ENCODE data around the gene NSUN6.
"Not testable (repeated sequence)": the region's sequence is repeated elsewhere in the genome, so short reads cannot be mapped to it uniquely, and the experiment has no call there.

The NSUN6 gene

DNA sequence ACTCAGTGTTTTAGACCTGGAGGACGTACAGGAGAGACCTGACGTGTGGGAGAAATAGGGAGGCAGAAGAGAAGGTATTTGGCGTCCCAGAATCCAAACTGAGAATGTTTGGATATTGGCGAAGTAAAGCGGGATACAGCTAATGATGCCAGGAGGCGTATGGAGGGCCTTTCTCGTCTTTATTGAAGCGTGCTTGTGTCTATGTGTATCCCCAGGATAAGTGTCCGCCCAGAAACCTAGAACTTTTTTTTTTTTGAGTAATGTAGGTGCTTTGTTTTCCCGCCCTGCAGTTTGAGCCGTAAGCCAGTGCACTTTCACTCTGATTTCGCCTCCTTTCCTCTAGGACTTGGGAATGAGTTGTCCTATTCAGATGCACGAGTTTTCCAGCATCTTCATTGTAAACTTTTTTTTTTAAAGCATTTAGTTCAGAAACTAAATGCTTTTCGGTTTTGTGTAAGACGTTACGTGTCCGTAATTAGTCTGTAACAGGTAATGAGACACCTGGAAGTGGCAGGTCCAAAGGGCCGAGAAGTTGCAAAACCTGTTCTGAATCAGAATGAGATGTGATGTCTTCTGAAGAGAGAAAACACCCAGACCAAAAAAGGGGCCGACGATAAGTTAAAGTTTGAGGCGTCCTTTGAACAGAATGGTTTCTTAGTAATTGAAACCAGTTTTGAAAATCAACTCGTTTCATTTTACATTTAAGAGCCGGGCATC, 8.6 kb upstream of the NSUN6 start:
- in situ Hi-C loops (cut with MboI; ENCODE audit: low sequenced_read_pairs): no loop called here

DNA sequence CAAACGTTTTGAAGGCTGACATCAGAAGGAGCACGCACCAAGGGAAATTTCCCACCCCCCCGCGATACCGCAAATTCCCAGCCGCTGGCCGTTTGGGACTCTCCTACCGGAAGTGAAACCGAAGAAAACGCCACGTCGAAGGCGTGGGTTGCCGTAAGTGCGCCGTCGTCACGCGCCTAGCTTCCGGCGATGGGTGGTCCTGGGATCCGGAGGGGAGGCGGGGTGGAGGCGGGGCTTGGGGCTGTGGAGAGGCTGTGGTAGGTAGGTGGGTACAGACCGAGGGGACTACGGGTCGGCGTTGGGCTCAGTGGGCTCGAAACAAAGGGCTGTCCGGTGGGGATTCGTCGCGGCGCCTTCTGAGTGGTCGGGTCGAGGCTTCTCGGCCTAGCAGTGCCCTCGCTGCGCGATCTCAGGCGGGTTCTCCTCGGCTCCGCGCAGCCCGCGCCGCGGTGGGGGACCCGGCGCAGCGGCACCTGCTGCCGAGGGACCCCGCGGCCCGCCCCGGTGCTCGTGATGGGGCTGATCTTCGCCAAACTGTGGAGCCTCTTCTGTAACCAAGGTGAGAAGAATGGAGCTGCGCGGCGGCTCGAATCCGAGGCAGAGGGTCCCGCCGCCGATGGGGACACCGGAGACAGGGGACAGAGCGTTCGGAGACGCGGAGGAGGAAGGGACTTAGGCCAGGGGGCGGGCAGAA, 7.9 kb upstream of the NSUN6 start, which contains the start of gene ARL5B:
Gene ARL5B (plus strand): TSS at position 307 of the 694 bp plus-strand sequence. CDS start 207 bp downstream, at position 514.
- in situ Hi-C loops (cut with MboI; ENCODE audit: low sequenced_read_pairs): no loop called here

DNA sequence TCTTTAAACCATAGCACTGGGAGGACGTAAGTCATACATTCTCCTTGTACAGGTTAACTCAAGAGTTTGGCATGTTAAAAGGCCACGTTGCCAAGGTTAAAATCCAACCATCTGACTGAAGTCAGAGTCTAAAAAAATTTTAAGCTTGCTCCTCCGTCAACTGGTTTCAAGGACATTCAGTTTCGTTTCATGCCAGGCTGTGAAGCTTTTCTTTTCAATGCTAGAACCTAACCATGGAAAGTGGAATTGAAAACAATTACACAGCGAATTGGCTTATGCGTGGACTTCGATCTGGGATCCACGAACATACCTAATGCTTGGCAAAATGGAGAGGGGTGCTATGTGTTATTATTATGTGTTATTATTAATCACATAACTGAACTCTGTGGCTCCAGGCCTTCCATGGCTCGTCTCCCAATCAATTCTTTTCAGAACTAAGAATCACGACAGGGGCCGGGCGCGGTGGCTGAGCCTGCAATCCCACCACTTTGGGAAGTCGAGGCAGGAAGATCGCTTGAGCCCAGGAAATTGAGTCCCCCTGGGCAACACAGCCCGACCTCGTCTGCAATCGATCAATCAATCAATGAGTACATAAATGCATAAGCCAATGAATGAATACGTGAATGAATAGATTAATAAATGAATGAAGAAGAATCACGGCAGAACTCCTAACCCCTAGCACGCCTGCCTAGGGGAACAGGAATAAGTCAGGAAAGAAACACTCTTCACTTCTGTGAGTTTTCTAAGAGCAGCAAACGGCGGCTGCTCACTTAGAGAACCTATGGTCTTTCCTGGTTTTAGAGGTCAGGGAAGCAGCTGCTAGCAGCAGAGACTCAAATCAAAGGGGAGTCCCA, 7.1 kb upstream of the NSUN6 start:
- in situ Hi-C loops (cut with MboI; ENCODE audit: low sequenced_read_pairs): no loop called here

DNA sequence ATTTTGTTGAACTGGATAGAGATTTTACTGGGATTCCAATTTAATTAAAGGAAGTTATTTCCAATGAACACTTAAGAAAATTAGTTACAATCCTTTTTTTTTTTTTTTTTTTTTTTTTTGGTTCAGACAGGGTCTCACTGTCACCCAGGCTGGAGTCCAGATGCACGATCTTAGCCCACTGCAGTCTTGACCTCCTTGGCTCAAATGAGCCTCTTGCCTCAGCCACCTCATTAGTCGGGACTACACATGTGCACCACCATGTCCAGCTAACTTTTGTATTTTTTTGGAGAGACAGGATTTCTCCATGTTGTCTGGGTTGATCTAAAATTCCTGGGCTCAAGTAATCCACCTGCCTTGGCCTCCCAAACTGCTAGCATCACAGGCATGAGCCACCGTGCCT, 5.3 kb upstream of the NSUN6 start:
- in situ Hi-C loops (cut with MboI; ENCODE audit: low sequenced_read_pairs): no loop called here

DNA sequence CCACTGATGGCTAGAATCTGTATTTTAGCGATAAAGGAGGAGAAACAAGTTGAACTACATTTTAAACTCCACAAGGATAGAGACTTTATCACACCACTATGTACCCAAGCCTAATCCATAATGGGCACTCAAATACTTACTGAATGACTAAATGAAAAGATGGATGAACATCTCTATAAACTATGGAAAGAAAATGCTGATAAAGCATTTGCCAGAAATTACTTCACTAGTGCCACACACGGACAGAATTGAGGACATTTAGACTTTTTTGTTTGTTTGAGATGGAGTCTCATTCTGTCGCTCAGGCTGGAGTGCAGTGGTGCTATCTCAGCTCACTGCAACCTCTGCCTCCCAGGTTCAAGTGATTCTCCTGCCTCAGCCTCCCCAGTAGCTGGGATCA, 1.7 kb upstream of the NSUN6 start:
- in situ Hi-C loops (cut with MboI; ENCODE audit: low sequenced_read_pairs): no loop called here

DNA sequence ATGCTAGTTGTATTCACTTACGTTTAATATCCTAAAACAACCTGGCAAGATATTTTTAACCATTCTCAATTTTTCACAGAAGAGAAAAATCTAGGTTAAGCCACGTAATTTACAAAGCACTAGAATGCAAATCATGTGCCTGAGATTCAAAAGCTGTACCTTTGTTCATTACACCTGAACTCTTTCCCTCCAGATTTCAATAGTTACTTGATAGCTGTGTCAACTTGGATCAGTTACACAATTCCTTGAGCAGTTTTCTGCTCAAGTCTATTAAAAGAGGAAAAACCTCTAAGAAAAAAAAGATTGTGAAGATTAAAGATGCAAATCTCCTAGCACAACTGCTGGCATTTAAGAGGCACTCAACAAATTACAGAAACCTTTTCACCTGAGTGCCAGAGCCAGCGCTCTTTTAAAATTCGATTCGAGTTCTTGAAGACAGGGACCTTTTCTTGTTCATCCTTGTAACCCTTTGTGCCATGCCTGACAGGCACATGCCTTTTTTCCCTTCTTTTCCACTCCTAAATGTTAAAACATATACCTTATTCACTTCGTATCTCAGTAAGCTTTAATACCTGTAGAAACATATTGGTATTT, 886 bp downstream of the NSUN6 start:
- in situ Hi-C loops (cut with MboI; ENCODE audit: low sequenced_read_pairs): no loop called here

DNA sequence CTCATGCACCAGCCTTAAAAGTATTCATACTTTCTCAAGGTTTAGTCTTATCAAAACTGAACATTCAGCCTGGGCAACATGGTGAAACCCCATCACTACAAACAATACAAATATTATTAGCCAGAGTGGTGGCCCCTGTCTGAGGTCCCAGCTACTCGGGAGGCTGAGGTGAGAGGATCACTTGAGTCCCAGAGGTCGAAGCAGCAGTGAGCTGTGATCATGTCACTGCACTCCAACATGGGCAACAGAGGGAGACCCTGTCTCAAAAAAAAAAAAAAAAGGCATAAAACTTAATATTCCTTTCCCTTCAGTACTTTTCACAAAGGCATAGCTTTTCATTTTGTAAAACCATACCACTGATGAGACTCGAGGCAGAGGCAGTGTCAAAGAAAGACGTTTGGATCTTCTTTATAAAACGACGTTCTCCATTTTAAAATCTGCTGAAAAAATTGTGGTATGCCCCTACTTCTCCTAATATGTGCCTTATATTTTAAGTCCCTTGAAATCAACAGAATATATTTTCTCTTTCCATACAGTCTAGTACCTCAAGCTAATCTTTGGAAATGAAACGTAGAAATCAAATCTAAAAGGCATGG, 1.9 kb downstream of the NSUN6 start:
- in situ Hi-C loops (cut with MboI; ENCODE audit: low sequenced_read_pairs): no loop called here

DNA sequence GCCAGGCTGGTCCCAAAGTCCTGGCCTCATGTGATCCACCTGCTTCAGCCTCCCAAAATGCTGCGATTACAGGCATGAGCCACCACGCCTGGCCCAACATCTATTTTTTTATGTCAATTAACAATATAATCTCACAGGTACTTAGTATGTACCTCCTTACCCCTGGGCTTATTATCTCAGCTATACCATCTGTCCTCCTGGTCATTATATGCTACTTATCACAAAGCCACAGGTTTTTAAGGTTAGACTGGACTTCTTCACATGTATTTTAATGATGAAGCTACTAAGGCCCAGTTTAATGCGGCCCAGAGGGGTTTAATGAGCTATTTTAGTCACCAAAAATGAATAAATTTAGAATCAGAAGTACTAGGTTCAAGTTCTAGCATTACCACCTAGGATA, 3.4 kb downstream of the NSUN6 start:
- in situ Hi-C loops (cut with MboI; ENCODE audit: low sequenced_read_pairs): no loop called here

DNA sequence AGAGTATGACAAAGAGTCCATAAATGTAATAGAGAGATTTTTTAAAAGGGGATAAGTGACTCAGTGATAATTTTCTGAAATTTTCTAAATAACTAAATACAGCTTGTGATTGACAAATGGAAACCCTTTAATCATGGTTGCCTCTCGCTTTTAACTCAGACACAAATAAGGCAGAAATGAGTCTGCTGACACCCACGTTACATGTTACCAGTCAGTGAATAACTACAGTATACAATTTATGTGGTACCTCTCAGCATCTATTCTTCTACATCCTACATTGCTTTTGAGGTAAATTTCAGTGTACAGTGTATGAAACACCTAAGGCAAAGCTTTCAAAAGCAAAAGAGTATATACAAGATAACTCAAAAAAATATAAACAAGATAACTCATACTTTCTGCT, 4.2 kb downstream of the NSUN6 start:
- in situ Hi-C loops (cut with MboI; ENCODE audit: low sequenced_read_pairs): no loop called here

DNA sequence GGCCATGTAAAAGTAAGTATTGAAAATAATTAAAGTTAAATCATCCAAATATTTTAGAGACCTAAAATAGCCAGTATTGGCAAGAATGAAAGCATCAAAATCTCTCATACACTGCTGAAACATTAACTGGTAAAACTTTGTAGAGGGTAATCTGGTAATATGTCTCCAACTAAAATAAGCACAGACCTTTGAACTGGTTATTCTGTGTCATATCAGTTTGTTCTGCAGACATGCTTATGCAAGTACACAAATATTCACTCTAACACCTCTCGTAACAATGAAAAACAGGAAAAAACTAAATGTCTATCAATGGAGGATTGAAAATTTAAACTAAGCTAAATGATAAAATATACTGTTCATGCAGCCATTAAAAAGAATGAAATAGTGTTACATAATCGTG, 11.7 kb downstream of the NSUN6 start:
- in situ Hi-C loops (cut with MboI; ENCODE audit: low sequenced_read_pairs): not testable (repeated sequence)

DNA sequence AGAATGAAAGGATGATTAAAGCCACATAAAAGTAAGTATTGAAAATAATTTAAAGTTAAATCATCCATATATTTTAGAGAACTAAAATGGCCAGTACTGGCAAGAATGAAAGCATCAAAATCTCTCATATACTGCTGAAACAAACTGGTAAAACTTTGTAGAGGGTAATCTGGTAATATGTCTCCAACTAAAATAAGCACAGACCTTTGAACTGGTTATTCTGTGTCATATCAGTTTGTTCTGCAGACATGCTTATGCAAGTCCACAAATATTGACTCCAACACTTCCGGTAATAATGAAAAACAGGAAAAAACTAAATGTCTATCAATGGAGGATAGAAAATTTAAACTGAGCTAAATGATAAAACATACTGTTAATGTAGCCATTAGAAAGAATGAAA, 14.0 kb downstream of the NSUN6 start:
- in situ Hi-C loops (cut with MboI; ENCODE audit: low sequenced_read_pairs): not testable (repeated sequence)

DNA sequence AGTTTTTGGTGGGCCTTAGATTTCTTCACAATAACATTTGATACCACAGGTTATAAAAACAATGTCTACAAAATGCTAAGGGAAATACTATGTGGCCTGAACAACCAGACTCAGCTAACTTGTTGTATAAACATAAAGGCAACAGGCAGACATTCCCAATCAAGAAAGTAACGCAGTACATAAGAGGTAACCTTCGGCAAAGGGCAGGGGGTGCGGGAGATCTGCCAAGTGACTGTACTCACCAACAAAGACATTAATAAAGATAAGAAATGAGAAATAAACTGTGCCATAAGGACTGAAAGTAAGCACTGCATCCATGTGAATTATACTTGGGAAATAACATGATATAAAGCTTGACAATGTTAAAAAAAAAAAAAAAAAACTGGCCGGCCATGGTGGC, 15.4 kb downstream of the NSUN6 start:
- in situ Hi-C loops (cut with MboI; ENCODE audit: low sequenced_read_pairs): no loop called here

DNA sequence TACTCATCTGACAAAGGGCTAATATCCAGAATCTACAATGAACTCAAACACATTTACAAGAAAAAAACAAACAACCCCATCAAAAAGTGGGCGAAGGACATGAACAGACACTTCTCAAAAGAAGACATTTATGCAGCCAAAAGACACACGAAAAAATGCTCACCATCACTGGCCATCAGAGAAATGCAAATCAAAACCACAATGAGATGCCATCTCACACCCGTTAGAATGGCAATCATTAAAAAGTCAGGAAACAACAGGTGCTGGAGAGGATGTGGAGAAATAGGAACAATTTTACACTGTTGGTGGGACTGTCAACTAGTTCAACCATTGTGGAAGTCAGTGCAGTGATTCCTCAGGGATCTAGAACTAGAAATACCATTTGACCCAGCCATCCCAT, 18.9 kb downstream of the NSUN6 start:
- in situ Hi-C loops (cut with MboI; ENCODE audit: low sequenced_read_pairs): not testable (repeated sequence)

DNA sequence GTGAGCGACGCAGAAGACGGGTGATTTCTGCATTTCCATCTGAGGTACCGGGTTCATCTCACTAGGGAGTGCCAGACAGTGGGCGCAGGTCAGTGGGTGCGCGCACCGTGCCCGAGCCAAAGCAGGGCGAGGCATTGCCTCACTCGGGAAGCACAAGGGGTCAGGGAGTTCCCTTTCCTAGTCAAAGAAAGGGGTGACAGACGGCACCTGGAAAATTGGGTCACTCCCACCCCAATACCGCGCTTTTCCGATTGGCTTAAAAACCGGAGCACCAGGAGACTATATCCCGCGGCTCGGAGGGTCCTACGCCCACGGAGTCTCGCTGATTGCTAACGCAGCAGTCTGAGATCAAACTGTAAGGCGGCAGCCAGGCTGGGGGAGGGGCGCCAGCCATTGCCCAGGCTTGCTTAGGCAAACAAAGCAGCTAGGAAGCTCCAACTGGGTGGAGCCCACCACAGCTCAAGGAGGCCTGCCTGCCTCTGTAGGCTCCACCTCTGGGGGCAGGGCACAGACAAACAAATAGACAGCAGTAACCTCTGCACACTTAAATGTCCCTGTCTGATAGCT, 23.9 kb downstream of the NSUN6 start:
- in situ Hi-C loops (cut with MboI; ENCODE audit: low sequenced_read_pairs): not testable (repeated sequence)

DNA sequence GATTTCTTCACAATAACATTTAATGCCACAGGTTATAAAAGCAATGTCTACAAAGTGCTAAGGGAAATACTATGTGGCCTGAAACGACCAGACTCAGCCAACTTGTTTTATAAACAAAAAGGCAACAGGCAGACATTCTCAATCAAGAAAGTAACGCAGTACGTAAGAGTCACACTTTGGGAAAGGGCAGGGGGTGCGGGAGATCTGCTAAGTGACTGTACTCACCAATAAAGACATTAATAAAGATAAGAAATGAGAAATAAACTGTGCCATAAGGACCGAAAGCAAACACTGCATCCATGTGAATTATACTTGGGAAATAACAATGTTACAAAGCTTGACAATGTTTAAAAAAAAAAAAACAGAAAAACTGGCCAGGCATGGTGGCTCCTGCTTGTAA, 25.5 kb downstream of the NSUN6 start:
- in situ Hi-C loops (cut with MboI; ENCODE audit: low sequenced_read_pairs): no loop called here

DNA sequence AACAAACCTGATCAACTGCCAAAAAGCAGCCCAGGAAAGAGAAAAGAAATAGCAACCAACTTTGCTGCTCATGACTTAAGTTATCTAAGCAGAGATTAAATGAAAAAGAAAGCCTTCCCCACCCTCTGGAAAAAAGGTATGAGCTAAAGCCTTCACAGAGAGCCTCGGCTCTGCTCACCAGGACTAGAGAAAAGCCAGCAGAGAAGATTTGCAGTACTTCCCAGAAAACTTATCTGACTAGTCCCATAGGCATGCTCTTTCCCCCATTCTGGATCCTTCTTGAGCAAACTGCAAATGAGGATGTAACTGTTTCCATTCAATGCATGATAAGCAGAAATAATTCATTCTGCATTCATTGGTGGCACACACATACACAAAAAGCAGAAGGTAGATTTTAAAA, 27.7 kb downstream of the NSUN6 start:
- in situ Hi-C loops (cut with MboI; ENCODE audit: low sequenced_read_pairs): not testable (repeated sequence)

DNA sequence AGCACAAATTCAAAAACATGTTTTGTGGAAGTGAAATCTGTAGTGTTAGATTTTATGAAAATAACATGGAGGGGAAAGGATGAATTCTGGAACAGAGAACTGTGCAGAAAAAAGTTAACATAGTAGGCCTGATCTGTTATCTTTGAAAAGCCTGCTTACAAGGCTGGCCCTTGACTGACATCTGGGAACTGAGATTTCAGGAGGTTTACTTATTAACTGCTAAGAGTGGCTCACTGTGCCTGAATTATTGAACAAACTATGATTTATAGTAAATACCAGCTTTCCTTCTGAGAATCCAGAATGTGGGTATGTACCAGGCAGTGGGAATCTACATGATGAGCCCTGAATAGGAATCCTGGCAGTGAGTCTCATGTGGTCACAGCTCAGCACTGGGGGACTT, 30.5 kb downstream of the NSUN6 start:
- in situ Hi-C loops (cut with MboI; ENCODE audit: low sequenced_read_pairs): no loop called here

DNA sequence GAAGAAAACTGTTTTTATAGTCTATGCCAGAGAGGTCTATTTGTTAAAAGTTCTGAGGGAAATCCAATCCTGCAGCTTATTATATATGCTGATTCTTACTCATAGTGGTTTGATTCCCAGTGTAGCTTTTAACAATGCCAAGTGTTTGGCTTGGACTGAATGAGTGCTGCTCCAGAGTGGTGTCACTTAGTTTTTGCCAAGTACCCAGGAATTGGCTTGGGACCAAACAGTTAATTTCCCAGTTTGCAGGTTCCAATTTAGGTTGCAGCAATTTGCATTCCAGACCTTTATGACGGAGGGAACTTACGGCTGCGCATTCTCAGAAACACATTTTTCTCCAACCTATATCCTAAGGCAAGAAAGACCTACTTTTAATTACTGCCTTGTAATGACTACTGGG, 32.4 kb downstream of the NSUN6 start:
- in situ Hi-C loops (cut with MboI; ENCODE audit: low sequenced_read_pairs): no loop called here

DNA sequence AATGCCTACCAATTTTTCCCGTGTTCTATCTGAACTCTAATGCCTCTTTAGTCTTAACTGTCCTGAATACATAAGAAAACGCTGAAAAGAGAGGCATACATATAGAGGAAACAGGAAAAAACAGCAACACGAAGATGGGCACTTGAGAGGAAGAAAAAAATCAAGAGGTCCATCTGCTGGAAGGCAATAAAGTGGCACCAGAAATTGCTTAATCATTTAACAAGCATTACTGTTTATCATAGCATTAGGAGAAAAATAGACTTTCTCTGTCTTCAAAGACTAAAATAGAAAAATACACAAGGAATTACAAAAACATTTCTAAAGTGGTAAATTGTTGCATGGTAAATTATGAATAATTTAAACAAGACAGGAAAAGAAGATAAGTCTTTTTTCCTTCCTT, 35.0 kb downstream of the NSUN6 start:
- in situ Hi-C loops (cut with MboI; ENCODE audit: low sequenced_read_pairs): no loop called here

DNA sequence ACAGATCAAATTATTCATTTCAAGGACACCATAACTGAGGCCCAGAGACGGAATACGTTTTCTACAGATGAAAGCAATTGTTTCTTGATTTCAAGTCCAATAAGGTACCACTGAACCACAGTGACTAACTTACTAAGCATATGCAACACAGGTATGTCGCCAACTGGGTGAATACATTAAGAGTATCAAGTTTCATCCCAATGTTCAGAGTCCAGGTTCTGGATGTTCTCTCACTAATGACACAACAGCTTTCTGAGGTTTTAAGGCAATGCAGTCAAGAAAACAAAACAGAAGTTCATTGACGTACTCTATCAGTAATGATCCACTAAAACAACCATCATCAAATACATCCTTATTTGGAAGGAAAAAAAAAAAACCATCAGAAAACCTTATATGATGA, 35.8 kb downstream of the NSUN6 start:
- in situ Hi-C loops (cut with MboI; ENCODE audit: low sequenced_read_pairs): no loop called here

DNA sequence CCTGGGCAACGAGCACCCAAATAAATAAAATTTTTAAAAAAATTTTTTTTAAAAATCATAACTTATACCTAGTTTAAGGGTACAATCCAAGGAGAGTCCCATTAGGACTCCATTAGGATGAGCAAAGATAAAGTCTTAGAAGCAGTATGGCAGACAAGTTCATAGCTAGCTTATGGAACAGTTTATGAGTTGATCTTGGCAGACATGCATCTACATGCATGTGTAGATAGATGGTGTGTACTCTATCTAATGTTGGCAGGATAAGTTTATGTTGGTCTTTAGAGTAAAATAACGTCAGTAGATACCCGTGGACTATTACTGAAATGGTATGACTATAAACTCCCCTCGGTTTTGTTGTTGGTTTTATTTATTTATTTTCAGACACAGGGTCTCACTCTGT, 40.2 kb downstream of the NSUN6 start:
- in situ Hi-C loops (cut with MboI; ENCODE audit: low sequenced_read_pairs): no loop called here

Data from HL-60/S4 treated with retinoic acid at 250 ng/mL for 4 days and 3 days (cell line).